ENCODE data around the gene BAHCC1. TPM values are rescaled to one million over a fixed set of nuclear protein-coding genes. Genes with fewer than 3 reads are reported as not detected.

Gene BAHCC1
- total and polyA plus RNA-seq, 2 of the 4 experiments (the other 2 are of a cell fraction): 0.36 to 7.8 TPM

GRCh38 chr17:81406117-81406953, 11.1 kb downstream of the BAHCC1 start:
- in situ Hi-C loops (cut with MboI; ENCODE audit: low sequenced_read_pairs) (loop anchor here (5.0 kb wide), 1 partner anchor 76 kb away; no protein-coding TSS in a partner anchor), dilution Hi-C loops (cut with HindIII; ENCODE audit: low sequenced_read_pairs, unreplicated experiment) (no loop called here), intact Hi-C loops (cut with micrococcal nuclease) (no loop called here)
- Histone ChIP-seq H3K9me1 (ENCODE audit: insufficient read depth, low read length) (peaks cover 3% of the 10 kb centered on the region; the same call in 1 of the 2 replicates), H3K23ac (ENCODE audit: low read depth, low read length) (no peak overlapping the region), H3K36me3 (ENCODE audit: control insufficient read depth, insufficient read depth, low read length) (peaks cover 2% of the 10 kb centered on the region; the same call in 1 of the 2 replicates), H2BK20ac (ENCODE audit: low read depth, low read length) (no peak overlapping the region), H4K8ac (ENCODE audit: low read depth in 2 of 2, low read length in 2 of 2) (no peak overlapping the region), H4K91ac (ENCODE audit: insufficient read depth, low read depth, low read length) (peak overlapping the region; percentile 49; the same call in 1 of the 2 replicates), H2AK5ac (ENCODE audit: low read depth, low read length) (peak overlapping the region; percentile 79; the same call in 1 of the 2 replicates), H3K4me1 (ENCODE audit: control insufficient read depth, insufficient read depth, low read length) (peaks cover 29% of the 10 kb centered on the region), H3K56ac (ENCODE audit: extremely low read depth, insufficient read depth, low read length) (no peak overlapping the region), H2BK5ac (ENCODE audit: low read depth, low read length, poor library complexity, severe bottlenecking) (no peak overlapping the region), H3K9me3 (ENCODE audit: control insufficient read depth, insufficient read depth, low read length) (no peaks in the 10 kb centered on the region), H3K4me2 (ENCODE audit: low read depth, low read length) (no peak overlapping the region), H2BK120ac (ENCODE audit: low read depth, low read length) (no peak overlapping the region), H2AFZ (replicated peaks; ENCODE audit: low read length, poor library complexity) (peak overlapping the region; percentile 17), H3K79me1 (ENCODE audit: low read depth in 1 of 2, low read length in 2 of 2) (peaks cover 16 to 79% of the 10 kb centered on the region in 2 experiments; a peak in 3 of 4 replicates), H3K18ac (ENCODE audit: low read depth, low read length) (no peak overlapping the region), H3K27me3 (ENCODE audit: control insufficient read depth, insufficient read depth, low read length) (no peaks in the 10 kb centered on the region), H3K4ac (ENCODE audit: low read depth, low read length) (no peak overlapping the region; the same call in 1 of the 2 replicates), H3K9ac (ENCODE audit: low read depth, low read length) (no peak overlapping the region), H4K5ac (ENCODE audit: low read depth, low read length) (no peak overlapping the region), H3K4me3 (ENCODE audit: insufficient read depth, low read depth, low read length) (no peak overlapping the region), H3K27ac (ENCODE audit: insufficient read depth, low read length) (no peak overlapping the region), H3K14ac (replicated peaks; ENCODE audit: low read depth, low read length) (no peak overlapping the region), H4K20me1 (ENCODE audit: insufficient read depth, low read length) (peaks cover 18% of the 10 kb centered on the region), H2AK9ac (replicated peaks; ENCODE audit: low read depth, low read length, poor library complexity) (peak overlapping the region; percentile 44), H2BK15ac (ENCODE audit: low read depth, low read length) (no peak overlapping the region)
- DNase-seq (no peak), ATAC-seq (ENCODE audit: low read depth) (no peak)
- ChIA-PET POLR2A (ENCODE audit: unreplicated experiment) (interaction anchor here (0.9 kb wide), 1 partner anchor 9 kb away, joined by 4 read pairs; no protein-coding TSS in a partner anchor), CTCF (no interaction called here)
- WGBS, 2 experiments (ENCODE audit: extremely low coverage in 2 of 2, insufficient read length in 1 of 2): 86% methylated on average over 18 of the region's 42 CpGs; no CpG with 5 or more reads in 1 of the 2 experiments
- BruUV-seq (replicated peaks): no TSS peak
- TF ChIP-seq ELK1 (IDR thresholded peaks at IDR 0.05; ENCODE audit: borderline replicate concordance, low read depth, low read length) (no peak), MAFK (IDR thresholded peaks at IDR 0.05; ENCODE audit: low read depth, low read length) (no peak), CHD1 (IDR thresholded peaks at IDR 0.05; ENCODE audit: low read depth, low read length) (no peak), CEBPB (IDR thresholded peaks at IDR 0.05; ENCODE audit: low read depth, low read length) (no peak), POLR2A (IDR thresholded peaks at IDR 0.05; ENCODE audit: low read depth, low read length) (no peak), MAZ (IDR thresholded peaks at IDR 0.05; ENCODE audit: borderline replicate concordance, low read depth, low read length) (no peak), BHLHE40 (IDR thresholded peaks at IDR 0.05; ENCODE audit: low read depth, low read length) (no peak), RCOR1 (IDR thresholded peaks at IDR 0.05; ENCODE audit: insufficient replicate concordance, low read length) (no peak), RFX5 (IDR thresholded peaks at IDR 0.05; ENCODE audit: low read depth, low read length) (no peak), RAD21 (IDR thresholded peaks at IDR 0.05; ENCODE audit: low read length) (no peak), NFE2L2 (IDR thresholded peaks at IDR 0.05; ENCODE audit: low read depth, low read length) (no peak), USF2 (IDR thresholded peaks at IDR 0.05; ENCODE audit: low read depth, low read length) (no peak), CTCF (conservative IDR thresholded peaks at IDR 0.05; ENCODE audit: low read depth, low read length) (no peak), MXI1 (IDR thresholded peaks at IDR 0.05; ENCODE audit: borderline replicate concordance, low read depth, low read length) (no peak)
